A673 (cell line): ENCODE results near the gene TAMALIN. TPM values are rescaled to one million over a fixed set of nuclear protein-coding genes. Genes with fewer than 3 reads are reported as not detected.

ENCODE experiments used
- BruUV-seq: library from RNA; stranded (reverse); fragments of 400-500 nt; replicated peaks from 2 replicates; lab custom pipeline; 2021; lab: Mats Ljungman, UMichigan
- CTCF ChIA-PET: fragments of 300-600 bp; sonication (Branson Sonifier 250); formaldehyde crosslinking; loops from one replicate; lab custom pipeline; 2022; ENCODE audit warnings: antibody characterized with exemption; lab: Charles Lee
- POLR2A ChIA-PET: fragments of 300-600 bp; sonication (Branson Sonifier 250); formaldehyde crosslinking; loops from one replicate; lab custom pipeline; 2022; ENCODE audit warnings: antibody characterized with exemption; ENCODE audit not compliant: low non-redundant PET; lab: Charles Lee
- DNase-seq: peaks from one replicate; pipeline ENCODE4 v3.0.0-alpha.2; 2015; ENCODE audit warnings: low spot score
- H3K27ac ChIP-seq: fragments of 200-600 bp; sonication (generic); 2 replicates; pipeline ENCODE4 v1.5.1; 2016; ENCODE audit warnings: mixed run types, low read depth, mild to moderate bottlenecking, mixed read lengths, antibody characterized with exemption, low read length; ENCODE audit not compliant: poor library complexity, severe bottlenecking
- H3K27me3 ChIP-seq: fragments of 200-600 bp; sonication (generic); replicated peaks from 2 replicates; pipeline ENCODE4 v1.6.1; 2017; ENCODE audit warnings: mixed run types, low read depth, mild to moderate bottlenecking, mixed read lengths, antibody characterized with exemption, low read length; ENCODE audit not compliant: insufficient read depth, poor library complexity
- H3K36me3 ChIP-seq: fragments of 200-600 bp; sonication (generic); 2 replicates; pipeline ENCODE4 v1.6.1; 2016; ENCODE audit warnings: mixed run types, mild to moderate bottlenecking, mixed read lengths, antibody characterized with exemption, low read length; ENCODE audit not compliant: insufficient read depth, poor library complexity, severe bottlenecking
- H3K4me1 ChIP-seq: fragments of 200-600 bp; sonication (generic); 2 replicates; pipeline ENCODE4 v1.6.1; 2017; ENCODE audit warnings: mixed run types, mild to moderate bottlenecking, mixed read lengths, antibody characterized with exemption, low read length; ENCODE audit not compliant: insufficient read depth, poor library complexity, severe bottlenecking
- H3K4me3 ChIP-seq: fragments of 200-600 bp; sonication (generic); 2 replicates; pipeline ENCODE4 v1.5.1; 2016; ENCODE audit warnings: low read depth, mixed run types, mild to moderate bottlenecking, mixed read lengths, low read length; ENCODE audit not compliant: poor library complexity, severe bottlenecking
- H3K9me3 ChIP-seq: fragments of 200-600 bp; sonication (generic); 2 replicates; pipeline ENCODE4 v1.6.1; 2016; ENCODE audit warnings: mixed run types, low read depth, mild to moderate bottlenecking, mixed read lengths, antibody characterized with exemption, low read length; ENCODE audit not compliant: poor library complexity, severe bottlenecking
- CTCF ChIP-seq: fragments of 300-800, 200-600 bp; sonication (generic); conservative IDR thresholded peaks from 2 replicates; pipeline ENCODE4 v1.5.1; 2017; ENCODE audit warnings: low read depth, mild to moderate bottlenecking, antibody characterized with exemption, low read length, moderate library complexity, mixed read lengths
- EZH2 ChIP-seq: fragments of 200-600 bp; sonication (generic); IDR thresholded peaks from 2 replicates; pipeline ENCODE4 v1.6.1; 2017; ENCODE audit warnings: borderline replicate concordance, low read depth, mild to moderate bottlenecking, mixed read lengths, antibody characterized with exemption, low read length; ENCODE audit not compliant: poor library complexity, severe bottlenecking
- intact Hi-C: fragments of 100-400 bp; cut with micrococcal nuclease; formaldehyde crosslinking; loops from one replicate; pipeline ENCODE4 v1.10.0; 2022; ENCODE audit not compliant: unreplicated experiment
- total RNA-seq: library from RNA; stranded (reverse); gene quantifications from 2 replicates; pipeline ENCODE4 v1.2.3, GENCODE V29; 2021

TAMALIN gene
- total RNA-seq, 1 experiment from 2014 or later, result 4.8 TPM

- POLR2A ChIA-PET, result no interaction called here
Observed at GRCh38 chr12:51994959-51995358, 11.8 kb upstream of the TAMALIN start.

GRCh38 chr12:51997136-51997535 lies 9.6 kb upstream of the TAMALIN start:
- Histone ChIP-seq H3K4me3 (no peak overlapping the region), H3K4me1 (no peaks in the 10 kb centered on the region), H3K27me3 (no peaks in the 10 kb centered on the region), H3K36me3 (peaks cover 14% of the 10 kb centered on the region), H3K9me3 (no peaks in the 10 kb centered on the region), H3K27ac (no peak overlapping the region)
- BruUV-seq, result no TSS peak
- TF ChIP-seq EZH2, result no peak
- no peak for TF ChIP-seq CTCF
- CTCF ChIA-PET, result interaction anchor here (1.5 kb wide), 1 partner anchor 26 kb away, joined by 4 read pairs; no protein-coding TSS in a partner anchor
- intact Hi-C loops, result no loop called here
- DNase-seq, result no peak
- POLR2A ChIA-PET, result no interaction called here

More at GRCh38 chr12:51994959-51995358, 11.8 kb upstream of the TAMALIN start:
- DNase-seq, result no peak
- Histone ChIP-seq H3K4me3 (no peak overlapping the region), H3K4me1 (no peaks in the 10 kb centered on the region), H3K36me3 (peaks cover 14% of the 10 kb centered on the region), H3K27me3 (no peaks in the 10 kb centered on the region), H3K9me3 (no peaks in the 10 kb centered on the region), H3K27ac (no peak overlapping the region)
- BruUV-seq, result no TSS peak
- no peak for TF ChIP-seq EZH2
- TF ChIP-seq CTCF, result no peak
- CTCF ChIA-PET, result interaction anchor here (0.6 to 1.4 kb wide), 2 partner anchors 18 to 28 kb away, joined by 3 to 6 read pairs; no protein-coding TSS in a partner anchor
- intact Hi-C loops, result no loop called here

- BruUV-seq, result no TSS peak
- Histone ChIP-seq H3K4me3 (no peak overlapping the region), H3K9me3 (no peaks in the 10 kb centered on the region), H3K36me3 (no peaks in the 10 kb centered on the region), H3K27ac (no peak overlapping the region), H3K27me3 (no peaks in the 10 kb centered on the region), H3K4me1 (peaks cover 7% of the 10 kb centered on the region)
- TF ChIP-seq CTCF (no peak), EZH2 (no peak)
- ChIA-PET POLR2A (no interaction called here), CTCF (interaction anchor here (0.6 to 2.7 kb wide), 5 partner anchors 10 to 80 kb away, joined by 3 to 38 read pairs (median 6); no protein-coding TSS in a partner anchor)
- DNase-seq, result no peak
- intact Hi-C loops, result no loop called here
Observed at GRCh38 chr12:52003016-52003550, 3.7 kb upstream of the TAMALIN start.
